Measurements from ENCODE around the gene UFD1.

The UFD1 gene

DNA sequence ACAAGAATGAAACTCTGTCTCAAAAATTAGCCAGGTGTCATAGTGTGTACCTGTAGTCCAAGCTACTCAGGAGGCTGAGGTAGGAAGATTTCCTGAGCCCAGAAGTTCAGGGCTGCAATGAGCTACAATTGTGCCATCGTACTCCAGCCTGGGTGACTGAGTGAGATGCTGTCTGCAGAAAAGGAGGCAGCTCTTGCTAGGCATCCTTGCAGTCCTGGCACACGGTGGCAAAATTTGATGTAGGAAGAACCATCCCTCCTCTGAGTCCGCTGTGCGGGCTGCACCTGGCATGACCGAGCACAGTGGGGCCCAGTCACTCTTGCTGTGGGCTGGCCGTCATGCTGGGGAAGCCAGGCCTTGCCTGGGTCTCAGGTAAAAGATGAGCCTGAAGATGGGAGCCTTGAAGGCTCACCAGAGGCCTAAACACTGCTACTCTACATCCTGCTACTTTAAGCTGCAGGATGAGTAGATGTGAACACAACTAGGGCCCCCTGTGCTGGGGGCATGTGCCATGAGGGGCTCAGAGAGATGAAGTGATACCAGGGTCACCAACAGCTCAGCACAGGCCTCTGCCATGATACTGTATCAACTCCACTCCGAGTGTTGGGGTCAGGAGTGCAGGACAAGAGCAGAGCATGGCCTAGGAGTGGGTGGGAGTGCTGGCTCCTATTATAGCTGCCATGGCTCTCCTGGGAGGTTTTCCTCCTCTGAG, 19.3 kb upstream of the UFD1 start:
- TF ChIP-seq, protein P1, sequence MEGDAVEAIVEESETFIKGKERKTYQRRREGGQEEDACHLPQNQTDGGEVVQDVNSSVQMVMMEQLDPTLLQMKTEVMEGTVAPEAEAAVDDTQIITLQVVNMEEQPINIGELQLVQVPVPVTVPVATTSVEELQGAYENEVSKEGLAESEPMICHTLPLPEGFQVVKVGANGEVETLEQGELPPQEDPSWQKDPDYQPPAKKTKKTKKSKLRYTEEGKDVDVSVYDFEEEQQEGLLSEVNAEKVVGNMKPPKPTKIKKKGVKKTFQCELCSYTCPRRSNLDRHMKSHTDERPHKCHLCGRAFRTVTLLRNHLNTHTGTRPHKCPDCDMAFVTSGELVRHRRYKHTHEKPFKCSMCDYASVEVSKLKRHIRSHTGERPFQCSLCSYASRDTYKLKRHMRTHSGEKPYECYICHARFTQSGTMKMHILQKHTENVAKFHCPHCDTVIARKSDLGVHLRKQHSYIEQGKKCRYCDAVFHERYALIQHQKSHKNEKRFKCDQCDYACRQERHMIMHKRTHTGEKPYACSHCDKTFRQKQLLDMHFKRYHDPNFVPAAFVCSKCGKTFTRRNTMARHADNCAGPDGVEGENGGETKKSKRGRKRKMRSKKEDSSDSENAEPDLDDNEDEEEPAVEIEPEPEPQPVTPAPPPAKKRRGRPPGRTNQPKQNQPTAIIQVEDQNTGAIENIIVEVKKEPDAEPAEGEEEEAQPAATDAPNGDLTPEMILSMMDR (IDR thresholded peaks at IDR 0.05; ENCODE audit: borderline replicate concordance, control extremely low read depth, extremely low read depth, insufficient read depth, missing control alignments) = no peak
- no peak for DNase-seq (ENCODE audit: low spot score)

GRCh38 chr22:19497245-19497644, 18.3 kb upstream of the UFD1 start:
- TF ChIP-seq, protein P1 (IDR thresholded peaks at IDR 0.05; ENCODE audit: borderline replicate concordance, control extremely low read depth, extremely low read depth, insufficient read depth, missing control alignments) = no peak
- in situ Hi-C loops (cut with MboI; ENCODE audit: low sequenced_read_pairs, unreplicated experiment) = no loop called here
- no peak for DNase-seq (ENCODE audit: low spot score)

More for the DNA sequence above, 19.3 kb upstream of the UFD1 start:
- in situ Hi-C loops (cut with MboI; ENCODE audit: low sequenced_read_pairs, unreplicated experiment) = no loop called here

DNA sequence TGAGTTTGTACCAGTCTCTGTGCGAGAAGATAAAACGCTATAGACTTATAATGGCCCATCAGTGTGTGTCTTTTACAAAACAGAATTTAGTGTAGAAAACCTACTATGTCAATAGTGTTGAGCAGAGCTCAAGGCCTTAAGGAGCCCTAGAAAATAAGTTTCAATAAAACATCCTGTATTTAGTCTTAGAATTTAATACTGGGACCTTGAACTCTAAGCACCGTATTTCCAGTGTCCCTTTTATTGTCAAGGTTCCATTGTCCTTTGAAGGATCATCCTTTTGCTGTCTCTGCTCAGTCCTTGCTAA, 17.3 kb upstream of the UFD1 start:
- no peak for DNase-seq (ENCODE audit: low spot score)
- in situ Hi-C loops (cut with MboI; ENCODE audit: low sequenced_read_pairs, unreplicated experiment) = no loop called here

GRCh38 chr22:19495562-19496323, 16.8 kb upstream of the UFD1 start:
- DNase-seq (ENCODE audit: low spot score) = no peak
- TF ChIP-seq, protein P1 (IDR thresholded peaks at IDR 0.05; ENCODE audit: borderline replicate concordance, control extremely low read depth, extremely low read depth, insufficient read depth, missing control alignments) = no peak
- in situ Hi-C loops (cut with MboI; ENCODE audit: low sequenced_read_pairs, unreplicated experiment) = no loop called here

More for the DNA sequence above, 17.3 kb upstream of the UFD1 start:
- TF ChIP-seq, protein P1 (IDR thresholded peaks at IDR 0.05; ENCODE audit: borderline replicate concordance, control extremely low read depth, extremely low read depth, insufficient read depth, missing control alignments) = no peak

DNA sequence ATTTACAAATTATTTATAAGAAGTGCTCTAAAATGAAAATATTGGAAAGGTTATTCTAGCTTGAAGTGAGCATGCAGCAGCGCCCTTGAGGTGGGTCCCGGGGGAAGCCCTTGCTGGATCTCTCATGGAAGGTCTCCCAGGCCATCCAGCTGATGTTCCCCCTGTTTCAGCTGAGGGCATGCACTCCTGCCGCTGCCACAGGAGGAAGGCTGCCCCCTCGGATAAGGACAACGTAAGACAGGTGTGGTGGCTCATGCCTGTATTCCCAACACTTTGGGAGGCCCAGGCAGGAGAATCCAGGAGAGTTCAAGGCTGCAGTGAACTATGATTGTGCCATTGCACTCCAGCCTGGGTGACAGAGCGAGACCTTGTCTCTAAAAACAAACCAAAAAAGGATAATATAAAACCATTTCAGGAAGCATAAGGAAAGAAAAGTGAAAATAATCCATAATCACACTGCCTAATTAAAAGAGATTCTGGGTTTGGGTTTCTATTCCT, 15.7 kb upstream of the UFD1 start:
- TF ChIP-seq, protein P1 (IDR thresholded peaks at IDR 0.05; ENCODE audit: borderline replicate concordance, control extremely low read depth, extremely low read depth, insufficient read depth, missing control alignments) = no peak
- no peak for DNase-seq (ENCODE audit: low spot score)
- in situ Hi-C loops (cut with MboI; ENCODE audit: low sequenced_read_pairs, unreplicated experiment) = no loop called here

- TF ChIP-seq, protein P1 (IDR thresholded peaks at IDR 0.05; ENCODE audit: borderline replicate concordance, control extremely low read depth, extremely low read depth, insufficient read depth, missing control alignments) = no peak
Observed at GRCh38 chr22:19494001-19494560, 15.1 kb upstream of the UFD1 start.

More at GRCh38 chr22:19494001-19494560, 15.1 kb upstream of the UFD1 start:
- no peak for DNase-seq (ENCODE audit: low spot score)
- in situ Hi-C loops (cut with MboI; ENCODE audit: low sequenced_read_pairs, unreplicated experiment) = no loop called here
